K562 (cell line): ENCODE measurements around the gene MYCL. TPM values are rescaled to one million over a fixed set of nuclear protein-coding genes. Genes with fewer than 3 reads are reported as not detected.

Experiments
- GATAD2A ChIP-seq: fragments of 450-650 bp; IDR thresholded peaks from 2 replicates; pipeline ENCODE4 v1.6.1; 2017
- JUND ChIP-seq, 2 experiments: IDR thresholded peaks; 2 replicates in 1 of 2; 3 replicates in 1 of 2; pipeline ENCODE4 v1.6.1; 2011; ENCODE audit warnings: borderline replicate concordance in 2 of 2, low read depth in 2 of 2, low read length in 2 of 2, improper control_type of control experiment in 1 of 2, missing biosample characterization in 1 of 2, missing genetic modification characterization in 1 of 2, missing genetic modification reagents in 1 of 2
- POLR2H ChIP-seq: IDR thresholded peaks from 2 replicates; pipeline ENCODE4 v1.6.1; 2016; ENCODE audit warnings: missing genetic modification characterization, low read depth, mild to moderate bottlenecking, control low read depth, missing compliant biosample characterization, moderate library complexity
- SMAD1 ChIP-seq: fragments of 150-350 bp; IDR thresholded peaks from 2 replicates; pipeline ENCODE4 v1.6.1; 2014; ENCODE audit warnings: low read length, low read depth; ENCODE audit not compliant: partially characterized antibody
- TAF15 ChIP-seq: fragments of 200-400 bp; formaldehyde crosslinking; IDR thresholded peaks from 2 replicates; pipeline ENCODE4 v1.6.1; 2017; ENCODE audit warnings: mild to moderate bottlenecking, low read depth, low read length, moderate library complexity
- U2AF2 ChIP-seq: fragments of 200-400 bp; formaldehyde crosslinking; optimal IDR thresholded peaks from 2 replicates; pipeline ENCODE3; 2017; ENCODE audit warnings: low read depth, mild to moderate bottlenecking, low read length
- ZNF224 ChIP-seq: sonication (generic); formaldehyde crosslinking; IDR thresholded peaks from 2 replicates; pipeline ENCODE4 v1.8.0; 2022; ENCODE audit warnings: mild to moderate bottlenecking, missing genetic modification reagents
- ZNF347 ChIP-seq: fragments of 450-650 bp; formaldehyde crosslinking; IDR thresholded peaks from 2 replicates; pipeline ENCODE4 v1.4.0; 2020; ENCODE audit warnings: low read depth, mild to moderate bottlenecking, moderate library complexity
- polyA plus RNA-seq, 8 experiments: library from polyadenylated mRNA; depleted of rRNA in 4 of 8; stranded (reverse) in 5 of 8; unstranded in 3 of 8; fragments of >200 nt; fragmentation: Nextera tagmentation in 2 of 8; fragmentation: Illumina TruSeq in 1 of 8; extraction: Ambion mirVana in 2 of 8; extraction: Trizol in 1 of 8; gene quantifications; 2 replicates each; pipeline versions ENCODE4 v1.2.1 to v1.2.3, GENCODE V29; 2011 to 2014; ENCODE audit warnings: inconsistent platforms in 1 of 8, missing spikeins in 1 of 8
- total RNA-seq, 7 experiments: library from RNA; depleted of rRNA in 6 of 7; stranded (reverse); fragments of >200 nt in 6 of 7; fragmentation: Illumina TruSeq in 2 of 7; extraction: Trizol in 2 of 7; gene quantifications; 2 replicates each; pipeline versions ENCODE4 v1.2.1 to v1.2.3, GENCODE V29; 2011 to 2021; ENCODE audit warnings: low replicate concordance in 1 of 7
- TF ChIP-seq, protein P1 (sequence below): fragments of 450-650 bp; formaldehyde crosslinking; conservative IDR thresholded peaks from 2 replicates; pipeline ENCODE4 v1.4.0; 2022; ENCODE audit warnings: mild to moderate bottlenecking, missing genetic modification characterization
- TF ChIP-seq, protein P2 (sequence below), 2 experiments: fragments of 450-650 bp; formaldehyde crosslinking in 1 of 2; IDR thresholded peaks; 2 replicates each; pipeline versions ENCODE4 v1.4.0 to v1.6.1; 2014 to 2020; ENCODE audit warnings: mild to moderate bottlenecking in 2 of 2, borderline replicate concordance in 1 of 2, low read depth in 1 of 2

Gene MYCL
- total and polyA plus RNA-seq, 9 of the 15 experiments (the other 6 are each of a cell fraction or from before 2014, with no cell fraction given), result 3.5 to 22.0 (median 12.8) TPM

DNA sequence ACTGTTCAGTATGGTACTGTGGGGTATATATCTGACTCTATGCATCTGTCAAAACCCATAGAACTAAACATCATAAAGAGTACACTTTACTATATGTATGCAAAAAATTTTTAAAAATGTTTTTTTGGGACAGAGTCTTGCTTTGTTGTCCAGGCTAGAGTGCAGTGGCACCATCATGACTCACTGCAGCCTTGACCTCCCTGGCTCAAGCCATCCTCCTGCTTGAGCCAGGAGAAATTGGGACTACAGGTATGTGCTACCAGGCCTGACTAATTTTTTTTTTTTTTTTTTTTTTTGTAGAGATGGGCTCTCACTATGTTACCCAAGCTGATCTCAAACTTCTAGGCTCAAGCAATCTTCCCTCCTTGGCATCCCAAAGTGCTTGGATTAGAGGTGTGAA, 29.9 kb downstream of the MYCL start (continued):
- TF ChIP-seq U2AF2 (no peak), SMAD1 (no peak), POLR2H (tag) (no peak), ZNF347 (CRISPR knock-in tag) (no peak), TAF15 (no peak), JUND (IDR thresholded peaks at IDR 0.05; ENCODE audit: borderline replicate concordance, low read depth, low read length) (no peak), JUND (tag; IDR thresholded peaks at IDR 0.05; ENCODE audit: borderline replicate concordance, low read depth, low read length) (no peak), GATAD2A (no peak), ZNF224 (CRISPR knock-in tag) (no peak)
- TF ChIP-seq, protein P1, sequence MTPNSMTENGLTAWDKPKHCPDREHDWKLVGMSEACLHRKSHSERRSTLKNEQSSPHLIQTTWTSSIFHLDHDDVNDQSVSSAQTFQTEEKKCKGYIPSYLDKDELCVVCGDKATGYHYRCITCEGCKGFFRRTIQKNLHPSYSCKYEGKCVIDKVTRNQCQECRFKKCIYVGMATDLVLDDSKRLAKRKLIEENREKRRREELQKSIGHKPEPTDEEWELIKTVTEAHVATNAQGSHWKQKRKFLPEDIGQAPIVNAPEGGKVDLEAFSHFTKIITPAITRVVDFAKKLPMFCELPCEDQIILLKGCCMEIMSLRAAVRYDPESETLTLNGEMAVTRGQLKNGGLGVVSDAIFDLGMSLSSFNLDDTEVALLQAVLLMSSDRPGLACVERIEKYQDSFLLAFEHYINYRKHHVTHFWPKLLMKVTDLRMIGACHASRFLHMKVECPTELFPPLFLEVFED (CRISPR knock-in tag), result no peak
- TF ChIP-seq, protein P2, sequence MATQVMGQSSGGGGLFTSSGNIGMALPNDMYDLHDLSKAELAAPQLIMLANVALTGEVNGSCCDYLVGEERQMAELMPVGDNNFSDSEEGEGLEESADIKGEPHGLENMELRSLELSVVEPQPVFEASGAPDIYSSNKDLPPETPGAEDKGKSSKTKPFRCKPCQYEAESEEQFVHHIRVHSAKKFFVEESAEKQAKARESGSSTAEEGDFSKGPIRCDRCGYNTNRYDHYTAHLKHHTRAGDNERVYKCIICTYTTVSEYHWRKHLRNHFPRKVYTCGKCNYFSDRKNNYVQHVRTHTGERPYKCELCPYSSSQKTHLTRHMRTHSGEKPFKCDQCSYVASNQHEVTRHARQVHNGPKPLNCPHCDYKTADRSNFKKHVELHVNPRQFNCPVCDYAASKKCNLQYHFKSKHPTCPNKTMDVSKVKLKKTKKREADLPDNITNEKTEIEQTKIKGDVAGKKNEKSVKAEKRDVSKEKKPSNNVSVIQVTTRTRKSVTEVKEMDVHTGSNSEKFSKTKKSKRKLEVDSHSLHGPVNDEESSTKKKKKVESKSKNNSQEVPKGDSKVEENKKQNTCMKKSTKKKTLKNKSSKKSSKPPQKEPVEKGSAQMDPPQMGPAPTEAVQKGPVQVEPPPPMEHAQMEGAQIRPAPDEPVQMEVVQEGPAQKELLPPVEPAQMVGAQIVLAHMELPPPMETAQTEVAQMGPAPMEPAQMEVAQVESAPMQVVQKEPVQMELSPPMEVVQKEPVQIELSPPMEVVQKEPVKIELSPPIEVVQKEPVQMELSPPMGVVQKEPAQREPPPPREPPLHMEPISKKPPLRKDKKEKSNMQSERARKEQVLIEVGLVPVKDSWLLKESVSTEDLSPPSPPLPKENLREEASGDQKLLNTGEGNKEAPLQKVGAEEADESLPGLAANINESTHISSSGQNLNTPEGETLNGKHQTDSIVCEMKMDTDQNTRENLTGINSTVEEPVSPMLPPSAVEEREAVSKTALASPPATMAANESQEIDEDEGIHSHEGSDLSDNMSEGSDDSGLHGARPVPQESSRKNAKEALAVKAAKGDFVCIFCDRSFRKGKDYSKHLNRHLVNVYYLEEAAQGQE (IDR thresholded peaks at IDR 0.05; ENCODE audit: borderline replicate concordance), result no peak
- TF ChIP-seq, protein P2 (CRISPR knock-in tag; IDR thresholded peaks at IDR 0.05; ENCODE audit: low read depth), result no peak
- TF ChIP-seq, all 486 proteins: peak for 0
